Measurements from ENCODE around the gene OPTN. TPM values are rescaled to one million over a fixed set of nuclear protein-coding genes. Genes with fewer than 3 reads are reported as not detected.
"Not testable (repeated sequence)": the region's sequence is repeated elsewhere in the genome, so short reads cannot be mapped to it uniquely, and the experiment has no call there.

The OPTN gene
- total RNA-seq, 6 donors from 2014 or later: 35.3 to 60.1 (median 52.2) TPM

DNA sequence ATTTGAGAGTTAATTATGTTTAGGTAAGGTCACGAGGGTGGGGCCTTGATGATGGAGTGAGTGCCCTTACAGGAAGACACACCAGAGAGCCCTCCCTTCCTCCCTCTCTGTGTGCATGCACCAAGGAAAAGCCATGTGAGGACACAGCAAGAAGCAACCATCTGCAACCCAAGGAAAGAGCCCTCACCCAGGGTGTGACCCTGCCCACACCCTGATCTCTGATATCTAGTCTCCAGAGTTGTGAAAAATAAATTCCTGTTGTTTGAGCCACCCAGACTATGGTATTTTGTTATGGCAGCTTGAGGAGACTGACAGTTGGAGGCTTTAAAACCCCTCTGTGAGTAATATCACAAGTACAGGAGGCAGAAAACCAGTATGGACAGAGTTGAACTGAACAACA is 46.4 kb downstream of the OPTN start:
- H3K27me3 ChIP-seq: no peaks in the 10 kb centered on the region
- no peak for ATAC-seq (ENCODE audit: low FRiP score in 2 of 2)
- peaks cover 0 to 6% (median 0%) of the 10 kb centered on the region in 4 donors for H3K36me3 ChIP-seq
- no peak for TF ChIP-seq EP300 (IDR thresholded peaks at IDR 0.05)
- no peak for TF ChIP-seq POLR2A (IDR thresholded peaks at IDR 0.05)
- TF ChIP-seq POLR2AphosphoS5 (IDR thresholded peaks at IDR 0.05): no peak
- no peak for TF ChIP-seq CTCF (IDR thresholded peaks at IDR 0.05)
- WGBS, 2 donors: 77 to 79% methylated on average over 1 of the region's 1 CpG
- no peak overlapping the region for H3K4me3 ChIP-seq
- H3K9me3 ChIP-seq: no peaks in the 10 kb centered on the region
- H3K4me1 ChIP-seq: peaks cover 0 to 7% (median under 1%) of the 10 kb centered on the region in 4 donors
- DNase-seq: no peak
- no peak overlapping the region for H3K27ac ChIP-seq

DNA sequence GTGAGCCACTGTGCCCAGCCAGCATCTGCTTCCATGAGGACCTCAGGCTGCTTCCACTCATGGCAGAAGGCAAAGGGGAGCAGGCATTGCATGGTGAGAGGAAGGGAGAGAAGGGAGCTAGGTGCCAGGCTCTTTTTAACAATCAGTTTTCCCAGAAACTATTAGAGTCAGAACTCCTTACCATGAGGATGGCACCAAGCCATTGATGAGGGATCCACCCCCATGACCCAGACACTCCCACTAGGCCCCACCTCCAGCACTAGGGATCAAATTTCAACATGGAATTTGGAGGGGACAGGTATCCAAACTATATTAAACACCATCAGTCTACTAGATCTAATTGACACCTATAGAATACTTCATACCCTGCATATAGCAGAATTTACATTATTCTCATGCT is 47.2 kb downstream of the OPTN start:
- ATAC-seq (ENCODE audit: low FRiP score in 2 of 2): no peak
- no peak for DNase-seq
- Histone ChIP-seq H3K27ac (no peak overlapping the region), H3K4me3 (no peak overlapping the region), H3K9me3 (no peaks in the 10 kb centered on the region), H3K4me1 (peaks cover 0 to 7% (median 0%) of the 10 kb centered on the region in 4 donors), H3K36me3 (peaks cover 0 to 4% (median 0%) of the 10 kb centered on the region in 4 donors), H3K27me3 (no peaks in the 10 kb centered on the region)
- TF ChIP-seq POLR2AphosphoS5 (IDR thresholded peaks at IDR 0.05): no peak
- no peak for TF ChIP-seq EP300 (IDR thresholded peaks at IDR 0.05)
- no peak for TF ChIP-seq CTCF (IDR thresholded peaks at IDR 0.05)
- no peak for TF ChIP-seq POLR2A (IDR thresholded peaks at IDR 0.05)

GRCh38 chr10:13152296-13152695 is 52.3 kb downstream of the OPTN start:
- ATAC-seq (ENCODE audit: low FRiP score in 2 of 2): no peak
- WGBS, 2 donors: 88 to 100% methylated on average over 3 of the region's 3 CpGs
- TF ChIP-seq CTCF (IDR thresholded peaks at IDR 0.05) (no peak), EP300 (IDR thresholded peaks at IDR 0.05) (no peak), POLR2A (IDR thresholded peaks at IDR 0.05) (no peak), POLR2AphosphoS5 (IDR thresholded peaks at IDR 0.05) (no peak)
- DNase-seq: no peak
- Histone ChIP-seq H3K4me3 (no peak overlapping the region), H3K27me3 (no peaks in the 10 kb centered on the region), H3K36me3 (no peaks in the 10 kb centered on the region), H3K27ac (no peak overlapping the region), H3K9me3 (no peaks in the 10 kb centered on the region), H3K4me1 (no peaks in the 10 kb centered on the region)

- not testable (repeated sequence) for H3K4me1 ChIP-seq; ATAC-seq (ENCODE audit: low FRiP score in 2 of 2); H3K9me3 ChIP-seq; H3K4me3 ChIP-seq; H3K27ac ChIP-seq; H3K27me3 ChIP-seq; H3K36me3 ChIP-seq; DNase-seq
- 93 to 100% methylated on average over 3 to 4 of the region's 4 CpGs for WGBS, 2 donors
Measured at GRCh38 chr10:13155860-13156259, 55.9 kb downstream of the OPTN start.

DNA sequence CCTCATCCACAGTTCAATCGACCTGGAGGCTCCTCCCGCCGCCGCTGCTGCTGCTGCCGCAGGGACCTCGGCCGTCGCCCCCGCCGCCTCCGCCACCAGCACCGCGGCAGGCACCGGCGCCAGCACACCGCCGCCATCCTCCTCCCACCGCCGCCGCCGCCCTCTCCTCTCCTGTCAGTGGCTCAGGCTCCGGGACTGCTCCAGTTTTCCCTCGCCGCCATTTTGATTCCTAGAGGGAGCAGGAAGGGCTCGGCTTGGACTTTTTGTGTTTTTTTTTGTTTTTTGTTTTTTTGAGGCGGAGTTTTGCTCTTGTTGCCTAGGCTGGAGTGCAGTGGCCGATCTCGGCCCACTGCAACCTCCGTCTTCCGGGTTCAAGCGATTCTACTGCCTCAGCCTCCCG is 58.4 kb downstream of the OPTN start:
- 64 to 77% methylated on average over 31 to 32 of the region's 32 CpGs for WGBS, 2 donors
- no peak overlapping the region for H3K27ac ChIP-seq
- peaks cover 7 to 20% (median 10%) of the 10 kb centered on the region in 4 donors for H3K4me1 ChIP-seq
- H3K27me3 ChIP-seq: no peaks in the 10 kb centered on the region
- TF ChIP-seq EP300 (IDR thresholded peaks at IDR 0.05) (no peak), POLR2A (IDR thresholded peaks at IDR 0.05) (no peak), CTCF (IDR thresholded peaks at IDR 0.05) (no peak), POLR2AphosphoS5 (IDR thresholded peaks at IDR 0.05) (no peak)
- H3K4me3 ChIP-seq: peak overlapping the region in 3 of 4 donors; percentile 21 to 30 (median 27)
- DNase-seq (peak in 1 of 2 donors; percentile 81), ATAC-seq (ENCODE audit: low FRiP score in 2 of 2) (no peak)
- H3K36me3 ChIP-seq: no peaks in the 10 kb centered on the region
- H3K9me3 ChIP-seq: no peaks in the 10 kb centered on the region

Measured in upper lobe of left lung (tissue), 6 donors.